SK-N-SH treated with all-trans-retinoic acid at 6 μM for 48 hours (cell line): ENCODE results near the gene PLCB4.

Experiments used
- ATAC-seq: fragments of 200-7000 bp; cut with Tn5 transposase; 3 replicates; pipeline ENCODE4 v1.9.1; 2020; ENCODE audit warnings: mild to moderate bottlenecking, moderate library complexity
- ARNTL ChIP-seq: fragments of 450-650 bp; formaldehyde crosslinking; IDR thresholded peaks from 2 replicates; pipeline ENCODE4 v1.5.0; 2020; ENCODE audit warnings: low read depth, mild to moderate bottlenecking, moderate library complexity, borderline replicate concordance
- BACH2 ChIP-seq: fragments of 250-450 bp; sonication (Bioruptor Pico); IDR thresholded peaks from 2 replicates; pipeline ENCODE4 v1.9.0; 2021; ENCODE audit warnings: mild to moderate bottlenecking, borderline replicate concordance
- CSDC2 ChIP-seq: fragments of 250-450 bp; sonication (Bioruptor Pico); IDR thresholded peaks from 2 replicates; pipeline ENCODE4 v1.5.0; 2020; ENCODE audit warnings: mild to moderate bottlenecking, moderate library complexity
- CSRNP3 ChIP-seq: fragments of 250-450 bp; sonication (Bioruptor Pico); IDR thresholded peaks from 2 replicates; pipeline ENCODE4 v1.5.1; 2021; ENCODE audit warnings: mild to moderate bottlenecking, moderate library complexity
- ESRRG ChIP-seq: fragments of 250-450 bp; sonication (Bioruptor Pico); IDR thresholded peaks from 2 replicates; pipeline ENCODE4 v1.6.1; 2021; ENCODE audit warnings: mild to moderate bottlenecking
- GLIS3 ChIP-seq: fragments of 250-450 bp; sonication (Bioruptor Pico); IDR thresholded peaks from 2 replicates; pipeline ENCODE4 v1.5.0; 2020; ENCODE audit warnings: mild to moderate bottlenecking, moderate library complexity
- ISL1 ChIP-seq: fragments of 250-450 bp; sonication (Bioruptor Pico); IDR thresholded peaks from 2 replicates; pipeline ENCODE4 v2.1.2; 2022; ENCODE audit warnings: mild to moderate bottlenecking, moderate library complexity
- OSR1 ChIP-seq: fragments of 250-450 bp; sonication (Bioruptor Pico); IDR thresholded peaks from 2 replicates; pipeline ENCODE4 v1.8.0; 2022; ENCODE audit warnings: moderate library complexity, mild to moderate bottlenecking, inconsistent platforms
- PATZ1 ChIP-seq: fragments of 250-450 bp; sonication (Bioruptor Pico); IDR thresholded peaks from 2 replicates; pipeline ENCODE4 v1.8.0; 2020; ENCODE audit warnings: mild to moderate bottlenecking, moderate library complexity, borderline replicate concordance
- POU6F1 ChIP-seq: fragments of 250-450 bp; sonication (Bioruptor Pico); IDR thresholded peaks from 2 replicates; pipeline ENCODE4 v1.8.0; 2021; ENCODE audit warnings: low read depth, mild to moderate bottlenecking, moderate library complexity, borderline replicate concordance
- PPARA ChIP-seq: fragments of 250-450 bp; sonication (Bioruptor Pico); IDR thresholded peaks from 2 replicates; pipeline ENCODE4 v1.5.0; 2020; ENCODE audit warnings: mild to moderate bottlenecking, borderline replicate concordance
- RARB ChIP-seq: fragments of 250-450 bp; sonication (Bioruptor Pico); IDR thresholded peaks from 2 replicates; pipeline ENCODE4 v1.8.0; 2021; ENCODE audit warnings: mild to moderate bottlenecking, moderate library complexity
- SNAI2 ChIP-seq: fragments of 250-450 bp; sonication (Bioruptor Pico); IDR thresholded peaks from 2 replicates; pipeline ENCODE4 v1.5.0; 2020; ENCODE audit warnings: mild to moderate bottlenecking, moderate library complexity
- TCF4 ChIP-seq: fragments of 250-450 bp; sonication (Bioruptor Pico); IDR thresholded peaks from 2 replicates; pipeline ENCODE4 v1.8.0; 2021; ENCODE audit warnings: mild to moderate bottlenecking, moderate library complexity, borderline replicate concordance
- TOX ChIP-seq: fragments of 250-450 bp; sonication (Bioruptor Pico); IDR thresholded peaks from 2 replicates; pipeline ENCODE4 v1.8.0; 2021; ENCODE audit warnings: mild to moderate bottlenecking, moderate library complexity, borderline replicate concordance
- TSHZ2 ChIP-seq: fragments of 250-450 bp; sonication (Bioruptor Pico); IDR thresholded peaks from 2 replicates; pipeline ENCODE4 v1.5.0; 2020; ENCODE audit warnings: mild to moderate bottlenecking, moderate library complexity
- ZFP3 ChIP-seq: fragments of 250-450 bp; sonication (Bioruptor Pico); IDR thresholded peaks from 2 replicates; pipeline ENCODE4 v1.5.0; 2020; ENCODE audit warnings: mild to moderate bottlenecking, moderate library complexity
- ZFP30 ChIP-seq: fragments of 450-650 bp; formaldehyde crosslinking; IDR thresholded peaks from 2 replicates; pipeline ENCODE4 v1.5.0; 2022; ENCODE audit warnings: mild to moderate bottlenecking, moderate library complexity
- ZNF70 ChIP-seq: fragments of 450-650 bp; formaldehyde crosslinking; IDR thresholded peaks from 2 replicates; pipeline ENCODE4 v1.5.0; 2020; ENCODE audit warnings: mild to moderate bottlenecking, moderate library complexity
- ZNF8 ChIP-seq: fragments of 450-650 bp; formaldehyde crosslinking; IDR thresholded peaks from 2 replicates; pipeline ENCODE4 v1.5.0; 2020; ENCODE audit warnings: mild to moderate bottlenecking, moderate library complexity

PLCB4 gene

GRCh38 chr20:9363673-9364072 lies 294.8 kb downstream of the PLCB4 start:
- TF ChIP-seq RARB (CRISPR knock-in tag) (no peak), ZFP3 (CRISPR knock-in tag) (no peak), CSRNP3 (CRISPR knock-in tag) (no peak), SNAI2 (no peak), ISL1 (no peak), ESRRG (no peak), OSR1 (no peak), ZNF70 (no peak), POU6F1 (CRISPR knock-in tag) (no peak), TCF4 (CRISPR knock-in tag) (no peak), ARNTL (no peak)
- ATAC-seq = no peak

- TF ChIP-seq SNAI2 = no peak
- no peak for TF ChIP-seq ESRRG
- no peak for TF ChIP-seq CSDC2 (CRISPR knock-in tag)
- no peak for TF ChIP-seq ZNF8
- ATAC-seq = no peak
Observed at GRCh38 chr20:9367328-9367727, 298.4 kb downstream of the PLCB4 start.

- no peak for TF ChIP-seq TCF4 (CRISPR knock-in tag)
- TF ChIP-seq TSHZ2 (CRISPR knock-in tag) = no peak
- TF ChIP-seq BACH2 = no peak
- TF ChIP-seq CSDC2 (CRISPR knock-in tag) = no peak
- no peak for TF ChIP-seq ARNTL
- TF ChIP-seq OSR1 = no peak
- no peak for TF ChIP-seq ZFP30 (CRISPR knock-in tag)
- TF ChIP-seq ESRRG = no peak
- no peak for TF ChIP-seq CSRNP3 (CRISPR knock-in tag)
- TF ChIP-seq ZNF70 = no peak
- TF ChIP-seq POU6F1 (CRISPR knock-in tag) = no peak
- TF ChIP-seq PPARA = no peak
- TF ChIP-seq GLIS3 (CRISPR knock-in tag) = no peak
- TF ChIP-seq TOX (CRISPR knock-in tag) = no peak
- no peak for ATAC-seq
Observed at GRCh38 chr20:9367746-9368145, 298.9 kb downstream of the PLCB4 start.

- TF ChIP-seq ZNF70 = no peak
- TF ChIP-seq ESRRG = no peak
- TF ChIP-seq GLIS3 (CRISPR knock-in tag) = no peak
- TF ChIP-seq ZFP3 (CRISPR knock-in tag) = no peak
- TF ChIP-seq ZNF8 = no peak
- TF ChIP-seq PATZ1 (CRISPR knock-in tag) = no peak
- TF ChIP-seq ARNTL = no peak
- no peak for ATAC-seq
Observed at GRCh38 chr20:9368893-9369292, 300.0 kb downstream of the PLCB4 start.
